ENCODE results near the gene NAGPA. TPM values are rescaled to one million over a fixed set of nuclear protein-coding genes. Genes with fewer than 3 reads are reported as not detected.
"Not testable (repeated sequence)": the region's sequence is repeated elsewhere in the genome, so short reads cannot be mapped to it uniquely, and the experiment has no call there.

The NAGPA gene
- polyA plus RNA-seq, 1 of the 3 experiments (the other 2 are of a cell fraction) = 16.5 TPM

- no peak for TF ChIP-seq CTCF (IDR thresholded peaks at IDR 0.05)
- no peak for TF ChIP-seq EZH2phosphoT487 (IDR thresholded peaks at IDR 0.05; ENCODE audit: borderline replicate concordance, low read depth)
- no peak for TF ChIP-seq GATA2 (CRISPR knock-in tag; IDR thresholded peaks at IDR 0.05)
- TF ChIP-seq RFX5 (IDR thresholded peaks at IDR 0.05; ENCODE audit: low read length) = no peak
- TF ChIP-seq FOSL2 (IDR thresholded peaks at IDR 0.05; ENCODE audit: borderline replicate concordance, low read depth) = no peak
- TF ChIP-seq RCOR1 (IDR thresholded peaks at IDR 0.05; ENCODE audit: low read length) = peak; percentile 66
- no peak for TF ChIP-seq RAD21 (IDR thresholded peaks at IDR 0.05; ENCODE audit: low read length)
- no peak for TF ChIP-seq MEF2A (IDR thresholded peaks at IDR 0.05; ENCODE audit: borderline replicate concordance, low read depth)
- no peak for TF ChIP-seq SMC3 (IDR thresholded peaks at IDR 0.05; ENCODE audit: low read depth, low read length)
- TF ChIP-seq ZBTB33 (IDR thresholded peaks at IDR 0.05; ENCODE audit: borderline replicate concordance, low read depth) = 0 out of 2 replicates have a peak, but pooled peaks have one; percentile 37
- TF ChIP-seq NFIC (IDR thresholded peaks at IDR 0.05; ENCODE audit: borderline replicate concordance) = peak; percentile 24; the same call in 1 of the 2 replicates
- TF ChIP-seq IRF3 (IDR thresholded peaks at IDR 0.05; ENCODE audit: low read depth, low read length) = no peak
- TF ChIP-seq CHD2 (IDR thresholded peaks at IDR 0.05; ENCODE audit: low read length, partially characterized antibody) = peak; percentile 35
Observed at GRCh38 chr16:5033256-5034166, at the start of gene NAGPA (continued).

GRCh38 chr16:5080996-5081395 lies 47.3 kb upstream of the NAGPA start:
- H3K27me3 ChIP-seq (ENCODE audit: insufficient read depth); H3K4me2 ChIP-seq; H4K20me1 ChIP-seq (ENCODE audit: insufficient read depth); H3K9me2 ChIP-seq; CTCF ChIA-PET; H3F3A ChIP-seq (replicated peaks; ENCODE audit: insufficient read depth); DNase-seq; H3K79me2 ChIP-seq (ENCODE audit: insufficient read depth); H2AFZ ChIP-seq (ENCODE audit: low read depth); H3K4me1 ChIP-seq (ENCODE audit: control insufficient read depth in 1 of 2, insufficient read depth in 2 of 2, low read depth in 1 of 2, low read length in 1 of 2); H3K27ac ChIP-seq (ENCODE audit: low read depth in 2 of 2, low read length in 1 of 2); H3K9me3 ChIP-seq; H3K9ac ChIP-seq; POLR2A ChIA-PET; H3K4me3 ChIP-seq (ENCODE audit: low read depth in 2 of 2, low read length in 1 of 2): not testable (repeated sequence)
- peaks cover 4 to 16% of the 10 kb centered on the region in 2 experiments for H3K36me3 ChIP-seq (replicated peaks in 1 of 2; ENCODE audit: control insufficient read depth in 1 of 2, insufficient read depth in 2 of 2, low read length in 1 of 2)
- 72% methylated on average over 4 of the region's 9 CpGs for WGBS (ENCODE audit: low lambda C conversion rate)

- H3K79me2 ChIP-seq (ENCODE audit: insufficient read depth); DNase-seq; H3K4me2 ChIP-seq; CTCF ChIA-PET; H3K27ac ChIP-seq (ENCODE audit: low read depth in 2 of 2, low read length in 1 of 2); H3K9me2 ChIP-seq; H3F3A ChIP-seq (replicated peaks; ENCODE audit: insufficient read depth); H4K20me1 ChIP-seq (ENCODE audit: insufficient read depth); H3K9me3 ChIP-seq; H3K4me1 ChIP-seq (ENCODE audit: control insufficient read depth in 1 of 2, insufficient read depth in 2 of 2, low read depth in 1 of 2, low read length in 1 of 2); H3K9ac ChIP-seq; H3K27me3 ChIP-seq (ENCODE audit: insufficient read depth); H3K4me3 ChIP-seq (ENCODE audit: low read depth in 2 of 2, low read length in 1 of 2); POLR2A ChIA-PET; H2AFZ ChIP-seq (ENCODE audit: low read depth): not testable (repeated sequence)
- WGBS (ENCODE audit: low lambda C conversion rate) = 96% methylated on average over 5 of the region's 12 CpGs
- H3K36me3 ChIP-seq (replicated peaks in 1 of 2; ENCODE audit: control insufficient read depth in 1 of 2, insufficient read depth in 2 of 2, low read length in 1 of 2) = peaks cover 4 to 15% of the 10 kb centered on the region in 2 experiments
Observed at GRCh38 chr16:5080461-5080860, 46.7 kb upstream of the NAGPA start.

Data from SK-N-SH (cell line).